NOMO-1 treated with DMSO at 0.1 percent for 48 hours (cell line): ENCODE measurements around the gene TSPAN18.

ENCODE experiments used
- DNase-seq: peaks from one replicate; lab custom pipeline; 2025; ENCODE audit not compliant: unreplicated experiment; lab: John Stamatoyannopoulos, UW

Gene TSPAN18

GRCh38 chr11:44817207-44817949 lies 90.6 kb downstream of the TSPAN18 start:
- DNase-seq, result no peak

- DNase-seq, result no peak
These were observed 91.3 kb downstream of the TSPAN18 start for GRCh38 chr11:44818110-44818509.

GRCh38 chr11:44819346-44819745 lies 92.6 kb downstream of the TSPAN18 start:
- DNase-seq, result no peak

GRCh38 chr11:44822369-44822768 lies 95.6 kb downstream of the TSPAN18 start:
- DNase-seq, result no peak

GRCh38 chr11:44823006-44823405 lies 96.2 kb downstream of the TSPAN18 start:
- DNase-seq, result no peak

GRCh38 chr11:44823868-44824267 lies 97.1 kb downstream of the TSPAN18 start:
- DNase-seq, result no peak

GRCh38 chr11:44824300-44824704 lies 97.5 kb downstream of the TSPAN18 start:
- DNase-seq, result no peak

- DNase-seq, result no peak
These were observed 98.5 kb downstream of the TSPAN18 start for GRCh38 chr11:44825058-44825785.

- DNase-seq, result no peak
These were observed 100.3 kb downstream of the TSPAN18 start for GRCh38 chr11:44826922-44827643.

GRCh38 chr11:44828296-44828695 lies 101.5 kb downstream of the TSPAN18 start:
- DNase-seq, result no peak

GRCh38 chr11:44829838-44830237 lies 103.1 kb downstream of the TSPAN18 start:
- no peak for DNase-seq

- DNase-seq, result no peak
These were observed 105.0 kb downstream of the TSPAN18 start for GRCh38 chr11:44831605-44832394.

- no peak for DNase-seq
These were observed 105.7 kb downstream of the TSPAN18 start for GRCh38 chr11:44832452-44832851.

- DNase-seq, result no peak
These were observed 106.6 kb downstream of the TSPAN18 start for GRCh38 chr11:44833221-44833876.

- no peak for DNase-seq
These were observed 107.2 kb downstream of the TSPAN18 start for GRCh38 chr11:44833877-44834452.

GRCh38 chr11:44834846-44835245 lies 108.1 kb downstream of the TSPAN18 start:
- no peak for DNase-seq

GRCh38 chr11:44835296-44835695 lies 108.5 kb downstream of the TSPAN18 start:
- DNase-seq, result no peak

- no peak for DNase-seq
These were observed 109.2 kb downstream of the TSPAN18 start for GRCh38 chr11:44835938-44836337.

GRCh38 chr11:44837661-44838060 lies 110.9 kb downstream of the TSPAN18 start:
- DNase-seq, result no peak

- DNase-seq, result no peak
These were observed 112.8 kb downstream of the TSPAN18 start for GRCh38 chr11:44839458-44840084.
